ENCODE results near the gene IQCK. TPM values are rescaled to one million over a fixed set of nuclear protein-coding genes. Genes with fewer than 3 reads are reported as not detected.

IQCK gene
- total and polyA plus RNA-seq, 3 donors from 2014 or later = 77.8 to 102 (median 91.3) TPM

GRCh38 chr16:19771040-19771439 is 53.0 kb downstream of the IQCK start:
- 73 to 77% methylated on average over 3 of the region's 3 CpGs for WGBS, 2 donors
- TF ChIP-seq CTCF (IDR thresholded peaks at IDR 0.05) = no peak
- no peak for TF ChIP-seq POLR2A (IDR thresholded peaks at IDR 0.05)
- no peak overlapping the region for H3K27ac ChIP-seq
- no peak overlapping the region for H3K4me3 ChIP-seq
- no peaks in the 10 kb centered on the region for H3K4me1 ChIP-seq
- H3K27me3 ChIP-seq = no peaks in the 10 kb centered on the region
- DNase-seq = no peak
- intact Hi-C loops (cut with DNase I; ENCODE audit: low total_unique reads) = no loop called here
- H3K36me3 ChIP-seq (ENCODE audit: low read depth, missing control alignments) = no peaks in the 10 kb centered on the region
- no peaks in the 10 kb centered on the region for H3K9me3 ChIP-seq

GRCh38 chr16:19771796-19772195 is 53.7 kb downstream of the IQCK start:
- TF ChIP-seq POLR2A (IDR thresholded peaks at IDR 0.05) = no peak
- TF ChIP-seq CTCF (IDR thresholded peaks at IDR 0.05) = no peak
- H3K4me3 ChIP-seq = no peak overlapping the region
- H3K4me1 ChIP-seq = no peaks in the 10 kb centered on the region
- H3K9me3 ChIP-seq = no peaks in the 10 kb centered on the region
- no peaks in the 10 kb centered on the region for H3K27me3 ChIP-seq
- 61% methylated on average over 4 of the region's 4 CpGs for WGBS, 2 donors
- no peak for DNase-seq
- intact Hi-C loops (cut with DNase I; ENCODE audit: low total_unique reads) = no loop called here
- H3K27ac ChIP-seq = no peak overlapping the region
- no peaks in the 10 kb centered on the region for H3K36me3 ChIP-seq (ENCODE audit: low read depth, missing control alignments)

GRCh38 chr16:19774024-19774423 is 56.0 kb downstream of the IQCK start:
- 65 to 68% methylated on average over 2 of the region's 2 CpGs for WGBS, 2 donors

GRCh38 chr16:19776147-19776546 is 58.1 kb downstream of the IQCK start:
- Histone ChIP-seq H3K4me3 (no peak overlapping the region), H3K27ac (no peak overlapping the region), H3K9me3 (no peaks in the 10 kb centered on the region), H3K4me1 (no peaks in the 10 kb centered on the region), H3K36me3 (ENCODE audit: low read depth, missing control alignments) (no peaks in the 10 kb centered on the region), H3K27me3 (no peaks in the 10 kb centered on the region)
- DNase-seq = no peak
- TF ChIP-seq CTCF (IDR thresholded peaks at IDR 0.05) = no peak
- TF ChIP-seq POLR2A (IDR thresholded peaks at IDR 0.05) = no peak
- WGBS, 2 donors = 87 to 94% methylated on average over 3 of the region's 3 CpGs
- intact Hi-C loops (cut with DNase I; ENCODE audit: low total_unique reads) = no loop called here

More at GRCh38 chr16:19774024-19774423, 56.0 kb downstream of the IQCK start:
- H3K36me3 ChIP-seq (ENCODE audit: low read depth, missing control alignments) = no peaks in the 10 kb centered on the region
- H3K4me1 ChIP-seq = no peaks in the 10 kb centered on the region
- DNase-seq = no peak
- no peak for TF ChIP-seq POLR2A (IDR thresholded peaks at IDR 0.05)
- no peak for TF ChIP-seq CTCF (IDR thresholded peaks at IDR 0.05)
- no peak overlapping the region for H3K27ac ChIP-seq
- intact Hi-C loops (cut with DNase I; ENCODE audit: low total_unique reads) = no loop called here
- no peaks in the 10 kb centered on the region for H3K9me3 ChIP-seq
- no peak overlapping the region for H3K4me3 ChIP-seq
- no peaks in the 10 kb centered on the region for H3K27me3 ChIP-seq

GRCh38 chr16:19776565-19776964 is 58.5 kb downstream of the IQCK start:
- intact Hi-C loops (cut with DNase I; ENCODE audit: low total_unique reads) = no loop called here
- H3K27ac ChIP-seq = no peak overlapping the region
- DNase-seq = no peak
- H3K4me3 ChIP-seq = no peak overlapping the region
- H3K4me1 ChIP-seq = no peaks in the 10 kb centered on the region
- WGBS, 2 donors = 82 to 84% methylated on average over 12 of the region's 12 CpGs
- TF ChIP-seq CTCF (IDR thresholded peaks at IDR 0.05) = no peak
- H3K36me3 ChIP-seq (ENCODE audit: low read depth, missing control alignments) = no peaks in the 10 kb centered on the region
- H3K27me3 ChIP-seq = no peaks in the 10 kb centered on the region
- no peaks in the 10 kb centered on the region for H3K9me3 ChIP-seq

Data from testis (tissue), 3 donors.